Hindlimb muscle (tissue), 1 donor: ENCODE data around the gene PACSIN2. TPM values are rescaled to one million over a fixed set of nuclear protein-coding genes. Genes with fewer than 3 reads are reported as not detected.

Experiments used
- DNase-seq: peaks from one replicate; pipeline ENCODE4 v3.0.0-alpha.2; 2013
- polyA plus RNA-seq: library from polyadenylated mRNA; unstranded; fragments of 120-200 nt; gene quantifications from one replicate; pipeline ENCODE4 v1.2.1, GENCODE V29; 2013; ENCODE audit not compliant: insufficient read length

Gene PACSIN2
- polyA plus RNA-seq, 1 donor = 28.9 TPM

GRCh38 chr22:42855721-42856120 lies 159.2 kb downstream of the PACSIN2 start:
- no peak for DNase-seq

- no peak for DNase-seq
Observed at GRCh38 chr22:42855211-42855610, 159.7 kb downstream of the PACSIN2 start.

DNA sequence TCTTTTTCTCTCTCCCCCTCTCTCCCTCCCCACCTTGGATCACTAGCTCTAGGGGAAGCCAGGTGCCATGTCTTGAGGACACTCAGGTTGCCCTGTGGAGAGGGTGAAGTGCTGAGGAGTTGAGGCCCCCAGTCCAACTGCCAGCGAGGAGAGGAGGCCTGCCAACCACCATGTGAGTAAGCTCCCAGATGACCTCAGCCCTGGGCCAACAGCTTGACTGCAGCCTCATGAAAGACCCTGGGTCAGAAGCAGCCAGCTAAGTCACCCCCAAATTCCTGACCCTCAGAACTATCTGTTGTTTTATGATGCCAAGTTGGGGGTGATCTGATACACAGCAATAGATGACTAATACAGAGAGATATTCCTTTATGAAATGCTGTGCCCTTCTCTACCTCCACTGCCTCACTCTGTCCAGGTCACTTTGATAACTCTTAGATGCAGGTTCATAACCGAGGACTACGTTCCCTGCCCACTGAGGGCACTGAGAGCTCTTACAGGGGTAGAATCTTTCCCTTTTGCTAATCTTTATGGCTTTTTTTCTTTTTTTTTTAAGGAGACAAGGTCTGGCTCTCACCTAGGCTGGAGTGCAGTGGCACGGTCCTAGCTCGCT lies 165.9 kb downstream of the PACSIN2 start:
- DNase-seq = no peak

- no peak for DNase-seq
Observed at GRCh38 chr22:42847110-42847509, 167.8 kb downstream of the PACSIN2 start.

DNA sequence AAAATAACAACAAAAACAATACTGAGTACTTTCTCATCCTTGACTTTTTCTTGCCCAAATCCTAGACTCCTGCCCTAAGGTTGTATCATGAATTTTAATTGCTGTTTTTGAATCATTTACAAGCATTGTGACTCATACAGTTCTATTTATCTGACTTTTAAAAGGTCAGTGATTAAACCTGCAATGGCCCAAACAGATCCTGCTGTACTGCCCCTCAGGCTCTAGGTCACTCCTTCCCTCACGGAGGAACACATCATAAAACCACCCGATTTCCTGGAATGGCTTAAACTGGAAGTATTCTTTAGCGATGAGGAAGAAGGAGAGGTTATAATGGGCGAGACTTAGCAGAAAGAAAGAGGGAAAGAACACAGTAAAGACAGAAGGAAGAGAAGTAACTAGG lies 170.2 kb downstream of the PACSIN2 start:
- no peak for DNase-seq

DNA sequence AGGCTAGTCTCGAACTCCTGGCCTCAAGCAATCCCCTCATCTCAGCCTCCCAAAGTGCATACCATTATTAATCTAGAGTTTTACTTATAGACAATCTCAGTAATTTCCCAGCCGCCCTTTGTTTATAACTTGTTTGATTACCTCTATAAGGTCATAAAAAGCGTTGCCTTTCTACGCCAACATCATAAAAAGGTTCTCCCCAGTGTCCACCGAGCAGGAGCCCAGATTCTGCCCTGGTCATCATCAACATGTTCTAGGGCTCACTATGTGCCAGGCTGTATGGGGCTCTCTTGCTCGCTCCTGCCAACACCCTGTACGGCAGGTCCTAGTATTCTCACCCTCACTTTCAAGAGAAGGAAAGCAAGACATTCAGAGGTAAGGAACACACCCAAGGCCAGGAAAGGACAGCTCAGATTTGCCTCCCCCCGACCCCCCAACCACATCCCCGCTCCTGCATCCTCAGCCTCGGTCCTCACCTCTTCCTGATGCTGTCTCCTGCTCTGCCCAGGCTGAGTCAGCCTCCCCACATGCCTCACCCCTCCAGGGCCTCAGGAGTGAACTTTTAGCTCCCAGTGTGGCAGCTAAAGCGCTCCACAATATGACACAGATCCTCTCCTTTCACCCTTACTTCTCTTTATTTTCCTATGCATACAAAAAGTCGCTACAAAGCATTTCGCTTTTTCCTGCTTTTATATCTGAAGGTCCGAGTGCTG lies 172.1 kb downstream of the PACSIN2 start:
- DNase-seq = no peak

DNA sequence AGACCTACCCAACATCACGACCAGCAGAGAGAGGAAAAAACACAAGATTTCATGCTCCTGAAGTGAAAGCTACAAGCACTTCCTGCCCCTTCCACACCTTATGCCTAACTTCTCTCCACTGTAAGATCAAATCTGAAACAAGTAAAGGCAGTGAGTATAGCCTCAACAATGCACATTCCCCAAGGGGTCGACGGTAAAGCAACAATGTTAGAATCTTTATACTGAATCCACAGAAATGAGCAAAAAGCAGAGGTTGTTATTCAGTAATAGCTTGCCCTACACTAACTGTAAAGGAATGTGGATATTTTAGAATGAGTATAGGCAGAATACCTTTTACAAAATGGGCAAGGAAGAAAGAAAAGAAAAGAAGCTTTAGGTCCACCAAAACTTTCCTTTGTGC lies 173.5 kb downstream of the PACSIN2 start:
- no peak for DNase-seq

GRCh38 chr22:42837556-42837955 lies 177.4 kb downstream of the PACSIN2 start:
- no peak for DNase-seq

GRCh38 chr22:42836026-42836425 lies 178.9 kb downstream of the PACSIN2 start:
- no peak for DNase-seq

GRCh38 chr22:42834177-42834949 lies 180.6 kb downstream of the PACSIN2 start:
- DNase-seq = no peak

DNA sequence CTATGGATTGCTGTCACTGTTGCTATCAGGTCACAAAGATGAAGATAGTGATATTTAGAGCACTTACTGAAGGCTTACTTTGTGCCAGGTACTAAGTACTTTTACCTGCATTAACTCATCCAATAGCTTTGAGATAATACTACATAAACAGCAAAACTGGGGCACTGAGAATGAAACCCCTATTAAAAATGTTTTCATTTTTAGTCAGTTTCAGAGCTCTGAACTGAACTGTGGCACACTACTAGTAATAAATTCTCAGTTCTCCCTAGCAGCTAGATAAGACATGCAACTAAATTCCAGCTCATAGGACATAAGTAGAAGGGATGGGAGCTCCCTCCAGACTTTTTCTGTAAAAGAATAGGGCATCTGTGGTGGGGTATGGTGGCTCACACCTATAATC lies 181.8 kb downstream of the PACSIN2 start:
- DNase-seq = no peak

DNA sequence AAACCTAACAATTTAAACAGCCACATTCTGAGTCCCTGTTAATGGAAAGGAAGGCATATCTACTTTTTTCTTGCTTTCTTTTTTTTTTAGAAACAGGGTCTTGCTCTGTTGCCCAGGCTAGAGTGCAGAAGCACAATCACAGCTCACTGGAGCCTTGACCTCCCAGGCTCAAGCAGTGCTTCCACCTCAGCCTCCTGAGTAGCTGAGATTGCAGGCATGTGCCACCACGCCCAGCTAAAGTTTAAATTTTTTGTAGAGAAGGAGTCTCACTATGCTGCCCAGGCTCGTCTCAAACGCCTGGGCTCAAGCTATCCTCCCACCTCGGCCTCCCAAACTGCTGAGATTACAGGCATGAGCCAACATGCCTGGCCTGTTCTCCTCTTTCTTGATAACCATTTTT lies 183.2 kb downstream of the PACSIN2 start:
- DNase-seq = no peak

DNA sequence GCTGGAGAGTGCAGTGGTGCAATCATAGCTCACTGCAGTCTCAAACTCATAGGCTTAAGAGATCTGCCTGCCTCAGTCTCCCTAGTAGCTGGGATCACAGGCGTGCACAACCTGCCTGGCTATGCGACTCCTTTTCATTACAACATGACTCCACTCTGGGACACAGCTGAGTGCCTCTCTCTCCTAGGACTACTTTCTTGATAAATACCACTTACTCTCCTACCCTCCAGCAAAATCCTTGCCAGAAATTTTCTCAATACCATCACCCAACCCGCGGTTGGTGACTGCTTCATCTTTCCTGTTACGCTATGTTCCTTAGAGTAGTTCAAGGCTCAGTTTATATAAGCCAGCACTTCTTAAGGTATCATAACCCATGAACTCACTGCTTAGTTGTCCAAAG lies 184.8 kb downstream of the PACSIN2 start:
- DNase-seq = no peak

DNA sequence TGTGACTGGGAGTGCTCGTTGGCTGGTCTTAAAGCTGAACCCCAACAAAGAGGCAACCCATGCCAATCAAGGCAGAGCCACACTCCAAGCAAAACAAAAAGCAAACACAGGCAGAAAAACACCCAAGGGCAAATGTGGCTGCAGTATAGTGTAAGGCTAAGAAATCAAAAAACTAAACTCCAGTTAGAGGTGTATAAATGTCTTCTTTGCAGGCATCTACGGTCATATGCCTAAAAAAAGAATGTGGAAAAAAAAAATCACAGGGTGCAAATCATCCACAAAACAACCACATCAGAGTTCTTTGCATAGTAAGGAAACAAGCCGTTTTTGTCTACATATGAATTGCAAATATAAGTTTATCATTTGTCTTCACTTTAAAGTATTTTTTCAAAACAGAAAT lies 185.6 kb downstream of the PACSIN2 start:
- no peak for DNase-seq

DNA sequence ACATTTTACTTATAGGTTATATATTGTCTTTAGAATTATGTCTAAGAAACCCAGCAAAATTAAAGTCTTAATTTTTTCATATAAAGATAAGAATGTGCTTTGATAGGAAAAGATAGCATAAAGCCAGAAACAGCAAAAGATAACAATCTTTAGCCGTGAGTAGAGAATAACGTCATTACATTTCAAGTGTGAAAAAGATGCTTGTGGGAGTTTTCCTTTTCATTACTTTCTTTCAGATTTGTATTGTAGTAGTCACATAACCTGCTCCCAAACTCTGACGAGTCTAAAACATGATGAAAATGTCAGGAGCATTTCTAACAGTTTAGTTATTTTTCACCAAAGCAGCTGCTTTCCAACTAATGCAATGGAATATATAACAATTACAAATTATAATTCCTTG lies 189.2 kb downstream of the PACSIN2 start:
- DNase-seq = no peak

DNA sequence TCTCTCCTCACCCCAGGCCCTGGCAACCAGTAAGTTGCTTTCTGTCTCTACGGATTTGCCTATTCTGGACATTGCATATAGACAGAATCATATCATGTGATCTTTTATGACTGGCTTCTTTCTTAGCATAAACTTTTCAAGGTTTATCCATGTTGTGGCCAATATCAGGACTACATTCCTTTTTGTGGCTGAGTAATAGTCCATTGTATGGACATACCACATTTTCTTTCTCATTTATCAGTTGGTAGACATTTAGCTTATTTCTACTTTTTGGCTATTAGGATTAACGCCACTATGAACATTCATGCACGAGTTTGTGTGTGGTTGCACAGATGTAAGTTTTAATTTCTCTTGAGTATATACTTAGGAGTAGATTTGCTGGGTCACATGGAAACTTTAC lies 193.6 kb downstream of the PACSIN2 start:
- DNase-seq = no peak

DNA sequence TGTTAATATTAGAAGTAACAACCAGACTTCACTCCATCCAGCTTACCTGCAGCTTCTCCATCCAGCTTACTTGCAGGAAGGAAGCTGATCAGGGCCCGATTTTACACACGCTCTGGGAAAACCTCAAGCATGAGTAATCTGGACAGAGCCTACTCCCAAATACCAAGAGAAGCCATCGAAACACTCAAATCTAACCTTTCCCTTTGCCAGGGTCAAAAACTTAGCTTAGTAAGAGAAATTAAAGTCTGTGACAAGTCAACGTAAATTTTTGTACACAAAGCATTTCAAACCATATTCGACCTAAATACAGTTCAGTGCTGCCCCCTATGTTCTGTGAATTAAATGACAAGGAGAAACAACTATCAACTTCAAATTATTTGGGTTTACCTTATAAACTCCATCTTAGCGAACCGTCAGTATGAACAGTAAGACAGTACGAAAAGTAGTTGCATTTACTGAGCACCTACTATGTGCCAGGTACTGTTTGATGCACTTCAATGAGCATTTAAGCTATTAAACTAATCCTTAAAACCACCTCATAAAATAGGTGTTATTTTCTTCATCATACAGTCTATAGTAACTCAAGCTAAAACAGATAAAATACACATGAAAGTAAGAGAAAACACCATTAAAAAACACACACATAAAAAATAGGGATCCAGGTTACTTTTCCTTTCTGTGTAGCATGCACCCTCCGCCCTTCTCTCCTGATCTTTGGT lies 194.7 kb downstream of the PACSIN2 start:
- no peak for DNase-seq

Other genes starting within 250 kb of the PACSIN2 start
- gene ARFGAP3, start 157.9 kb downstream of the PACSIN2 start, polyA plus RNA-seq = 34.3 TPM
- gene TTLL1, start 74.2 kb upstream of the PACSIN2 start, polyA plus RNA-seq = 11.0 TPM
- gene BIK, start 95.6 kb upstream of the PACSIN2 start, polyA plus RNA-seq = not detected
- gene MCAT, start 128.2 kb upstream of the PACSIN2 start, polyA plus RNA-seq = 12.7 TPM
- 78.0 TPM for gene TSPO, start 136.4 kb upstream of the PACSIN2 start, polyA plus RNA-seq
- 19.2 TPM for gene TTLL12, start 172.0 kb upstream of the PACSIN2 start, polyA plus RNA-seq